ENCODE measurements around the gene TNIK.

GRCh38 chr3:171121801-171122200 lies 338.4 kb downstream of the TNIK start:
- TF ChIP-seq, protein P1, sequence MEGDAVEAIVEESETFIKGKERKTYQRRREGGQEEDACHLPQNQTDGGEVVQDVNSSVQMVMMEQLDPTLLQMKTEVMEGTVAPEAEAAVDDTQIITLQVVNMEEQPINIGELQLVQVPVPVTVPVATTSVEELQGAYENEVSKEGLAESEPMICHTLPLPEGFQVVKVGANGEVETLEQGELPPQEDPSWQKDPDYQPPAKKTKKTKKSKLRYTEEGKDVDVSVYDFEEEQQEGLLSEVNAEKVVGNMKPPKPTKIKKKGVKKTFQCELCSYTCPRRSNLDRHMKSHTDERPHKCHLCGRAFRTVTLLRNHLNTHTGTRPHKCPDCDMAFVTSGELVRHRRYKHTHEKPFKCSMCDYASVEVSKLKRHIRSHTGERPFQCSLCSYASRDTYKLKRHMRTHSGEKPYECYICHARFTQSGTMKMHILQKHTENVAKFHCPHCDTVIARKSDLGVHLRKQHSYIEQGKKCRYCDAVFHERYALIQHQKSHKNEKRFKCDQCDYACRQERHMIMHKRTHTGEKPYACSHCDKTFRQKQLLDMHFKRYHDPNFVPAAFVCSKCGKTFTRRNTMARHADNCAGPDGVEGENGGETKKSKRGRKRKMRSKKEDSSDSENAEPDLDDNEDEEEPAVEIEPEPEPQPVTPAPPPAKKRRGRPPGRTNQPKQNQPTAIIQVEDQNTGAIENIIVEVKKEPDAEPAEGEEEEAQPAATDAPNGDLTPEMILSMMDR (conservative IDR thresholded peaks at IDR 0.05; ENCODE audit: low read depth, low read length), result no peak
- TF ChIP-seq EZH2 (IDR thresholded peaks at IDR 0.05; ENCODE audit: borderline replicate concordance, low read depth, low read length, poor library complexity, severe bottlenecking), result no peak

All from A673 (cell line).